Left forelimb (tissue), 1 donor: ENCODE data around the gene HLA-DQA1.
"Not testable (repeated sequence)": the region's sequence is repeated elsewhere in the genome, so short reads cannot be mapped to it uniquely, and the experiment has no call there.

Experiments used
- DNase-seq: peaks from one replicate; pipeline ENCODE4 v3.0.0-alpha.2; 2018; ENCODE audit warnings: low spot score

The HLA-DQA1 gene

DNA sequence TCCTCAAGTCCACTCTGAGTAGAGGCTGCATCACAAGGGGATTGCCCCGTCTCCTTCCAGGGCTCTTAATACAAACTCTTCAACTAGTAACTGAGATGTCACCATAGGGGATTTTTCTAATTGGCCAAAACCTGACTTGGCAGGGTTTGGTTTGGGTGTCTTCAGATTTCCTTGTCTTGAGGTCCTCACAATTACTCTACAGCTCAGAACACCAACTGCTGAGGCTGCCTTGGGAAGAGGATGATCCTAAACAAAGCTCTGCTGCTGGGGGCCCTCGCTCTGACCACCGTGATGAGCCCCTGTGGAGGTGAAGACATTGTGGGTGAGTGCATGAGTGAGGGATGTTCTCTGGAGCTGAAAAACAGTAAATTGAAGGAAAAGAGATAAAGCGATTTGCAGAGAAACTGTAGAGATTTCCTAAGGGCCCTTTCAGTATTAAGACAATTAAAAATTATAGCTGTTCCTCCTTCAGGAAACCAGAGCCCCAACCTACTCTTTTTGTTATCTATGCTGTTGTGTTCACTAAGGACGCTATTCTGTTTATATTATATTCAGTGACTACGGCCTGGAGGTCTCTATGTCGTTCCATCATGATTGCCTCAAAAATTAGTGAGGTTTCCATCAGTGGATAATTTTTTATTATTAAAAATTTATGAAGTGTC is at the start of gene HLA-DQA1:
TSS of gene HLA-DQA1 (plus strand) at position 188 of the 662 bp plus-strand sequence. CDS start at position 241, 53 bp downstream.
- no peak for DNase-seq

GRCh38 chr6:32588156-32588555 is 49.0 kb upstream of the HLA-DQA1 start:
- DNase-seq = no peak

DNA sequence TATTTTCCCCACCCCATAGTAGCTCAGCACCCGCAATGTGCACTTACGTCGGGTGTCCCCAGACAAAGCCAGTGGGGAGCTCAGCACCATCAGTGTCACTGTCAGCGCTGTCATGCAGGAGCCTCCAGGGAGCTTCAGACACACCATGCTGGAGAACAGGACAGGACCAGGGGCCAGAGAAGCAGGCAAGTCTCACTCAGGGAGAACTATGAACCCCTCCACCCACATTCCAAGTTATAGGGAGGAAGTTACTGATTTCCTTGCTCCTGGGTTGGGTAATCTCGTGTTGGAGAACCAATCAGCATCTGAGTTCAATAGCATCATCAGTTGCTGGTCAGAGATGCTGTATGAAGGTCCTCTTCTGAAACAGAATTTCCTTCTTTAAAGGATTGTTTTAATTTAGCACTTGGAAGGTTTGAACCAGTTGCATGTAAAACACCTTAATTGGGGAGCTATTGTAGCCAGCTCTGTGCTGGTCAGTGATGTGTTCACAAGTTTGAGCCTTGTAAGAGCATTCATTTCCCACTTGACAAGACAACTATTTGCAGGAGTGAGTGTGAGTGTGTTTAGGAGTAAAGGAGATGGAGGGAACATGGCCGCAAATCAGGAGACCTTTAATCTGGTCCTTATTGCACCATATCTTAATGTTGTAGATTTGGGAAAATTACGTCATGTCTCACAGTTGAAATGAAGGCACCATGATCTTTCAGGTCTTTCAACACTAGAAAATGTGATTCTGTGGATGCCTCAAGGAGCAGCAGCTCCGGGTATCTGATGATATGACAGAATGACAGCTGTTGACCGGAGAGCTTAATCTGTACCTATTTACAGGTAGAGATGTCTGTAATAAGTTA is 47.4 kb upstream of the HLA-DQA1 start, which contains the start of gene HLA-DRB1:
TSS of gene HLA-DRB1 (minus strand) at position 253 of the 854 bp plus-strand sequence. CDS start at position 147, 106 bp downstream.
- DNase-seq = no peak

DNA sequence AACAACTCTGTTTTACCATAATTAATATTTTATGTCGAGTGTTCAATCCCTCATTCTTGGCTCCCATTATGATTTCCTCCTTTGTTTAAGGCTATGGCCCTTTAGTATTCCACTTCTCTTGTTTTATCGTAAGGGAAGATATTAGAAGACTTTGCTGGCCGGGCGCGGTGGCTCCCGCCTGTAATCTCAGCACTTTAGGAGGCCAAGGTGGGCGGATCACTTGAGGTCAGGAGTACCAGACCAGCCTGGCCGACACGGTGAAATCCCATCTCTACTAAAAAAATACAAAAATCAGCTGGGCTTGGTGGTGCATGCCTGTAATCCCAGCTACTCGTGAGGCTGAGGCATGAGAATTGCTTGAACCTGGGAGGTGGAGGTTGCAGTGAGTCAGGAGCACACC is 46.5 kb upstream of the HLA-DQA1 start:
- DNase-seq = not testable (repeated sequence)

DNA sequence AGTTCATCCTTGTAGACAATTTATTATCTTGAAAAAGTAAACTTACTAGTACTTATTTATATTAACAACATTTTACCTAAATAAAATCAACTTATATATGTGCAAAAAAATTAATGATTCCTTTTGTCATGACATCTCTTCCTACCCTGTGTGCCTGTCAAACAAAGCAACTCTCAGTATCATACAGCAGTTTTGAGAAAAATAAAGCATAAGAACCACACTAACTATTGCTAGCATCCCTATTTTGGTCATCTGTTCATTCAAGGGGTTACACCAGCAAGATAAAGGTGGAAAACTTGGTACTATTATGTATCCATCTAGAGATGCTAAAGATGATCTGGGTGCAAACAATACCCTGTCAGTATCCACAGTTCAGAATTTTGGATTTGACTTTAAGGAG is 40.2 kb upstream of the HLA-DQA1 start:
- no peak for DNase-seq

- DNase-seq = no peak
Measured at GRCh38 chr6:32602383-32602782, 34.8 kb upstream of the HLA-DQA1 start.

GRCh38 chr6:32603222-32603621 is 34.0 kb upstream of the HLA-DQA1 start:
- no peak for DNase-seq

DNA sequence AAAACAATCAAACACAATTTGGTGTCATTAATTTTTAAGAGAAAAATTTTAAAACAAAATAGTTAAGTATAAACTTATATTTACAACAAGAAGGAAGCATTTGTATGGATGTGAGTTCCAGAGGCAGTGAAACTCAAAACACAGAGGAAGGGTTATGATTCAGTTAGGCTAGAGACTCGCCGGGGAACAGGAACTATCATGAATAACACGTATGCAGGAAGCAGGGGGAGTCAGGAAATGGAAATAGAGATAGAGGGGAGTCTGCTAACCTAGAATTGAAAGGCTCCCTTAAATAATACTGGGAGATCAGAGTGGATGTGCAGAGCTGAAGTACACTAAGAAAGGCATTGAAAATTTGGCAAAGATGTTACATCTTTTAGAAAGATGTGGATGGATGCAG is 33.3 kb upstream of the HLA-DQA1 start:
- no peak for DNase-seq

GRCh38 chr6:32604434-32604877 is 32.8 kb upstream of the HLA-DQA1 start:
- DNase-seq = no peak

- no peak for DNase-seq
Measured at GRCh38 chr6:32607263-32607987, 29.8 kb upstream of the HLA-DQA1 start.

DNA sequence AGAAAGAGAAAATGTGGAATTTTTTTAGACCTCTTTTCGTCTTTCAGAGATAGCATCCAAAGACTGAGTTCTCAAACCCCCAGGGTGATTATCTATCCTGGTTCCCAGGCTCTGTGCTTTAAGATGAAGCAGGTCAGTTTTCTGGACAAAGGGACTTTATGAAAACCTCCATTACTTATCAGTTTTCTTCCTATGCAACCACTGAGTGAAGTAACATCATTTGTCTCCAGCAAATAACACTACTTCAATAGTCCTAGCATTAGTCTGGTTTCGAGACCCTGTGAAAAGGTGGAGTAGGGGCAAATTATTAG is 29.3 kb upstream of the HLA-DQA1 start:
- DNase-seq = no peak

DNA sequence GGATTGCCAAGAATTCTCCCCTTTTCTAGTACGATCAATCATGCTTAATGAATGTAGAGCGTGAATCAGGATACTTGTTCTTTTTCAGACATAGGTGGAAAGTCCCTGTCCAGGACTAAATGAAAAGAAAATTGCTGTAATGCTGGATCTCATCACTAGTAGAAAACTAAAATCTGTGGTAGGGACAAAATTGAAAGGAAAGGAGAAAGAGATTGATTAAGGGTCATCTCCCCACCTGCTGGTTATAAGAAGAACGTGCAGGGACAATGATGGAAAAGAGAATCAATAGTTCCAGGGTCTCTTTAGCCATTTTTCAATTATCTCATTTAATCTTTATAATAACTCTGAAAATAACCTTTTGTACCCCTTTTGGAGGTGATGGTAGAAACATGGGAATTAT is 28.8 kb upstream of the HLA-DQA1 start:
- DNase-seq = no peak

DNA sequence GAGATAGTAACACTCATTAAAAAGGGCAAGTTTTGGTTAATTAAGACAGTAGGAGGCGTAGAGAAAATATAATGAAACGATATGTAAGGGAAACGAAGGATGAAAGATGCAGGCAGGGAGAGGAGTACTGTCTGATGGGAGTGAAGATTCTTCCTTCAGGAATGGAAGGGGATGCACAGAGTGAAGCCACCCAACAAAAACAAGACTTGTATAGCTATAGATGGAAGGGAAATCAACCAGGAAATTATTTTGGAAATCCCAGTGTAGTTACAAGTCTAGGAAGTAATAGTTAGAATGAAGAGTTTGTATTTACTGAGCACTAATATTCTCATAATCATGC is 27.8 kb upstream of the HLA-DQA1 start:
- no peak for DNase-seq

DNA sequence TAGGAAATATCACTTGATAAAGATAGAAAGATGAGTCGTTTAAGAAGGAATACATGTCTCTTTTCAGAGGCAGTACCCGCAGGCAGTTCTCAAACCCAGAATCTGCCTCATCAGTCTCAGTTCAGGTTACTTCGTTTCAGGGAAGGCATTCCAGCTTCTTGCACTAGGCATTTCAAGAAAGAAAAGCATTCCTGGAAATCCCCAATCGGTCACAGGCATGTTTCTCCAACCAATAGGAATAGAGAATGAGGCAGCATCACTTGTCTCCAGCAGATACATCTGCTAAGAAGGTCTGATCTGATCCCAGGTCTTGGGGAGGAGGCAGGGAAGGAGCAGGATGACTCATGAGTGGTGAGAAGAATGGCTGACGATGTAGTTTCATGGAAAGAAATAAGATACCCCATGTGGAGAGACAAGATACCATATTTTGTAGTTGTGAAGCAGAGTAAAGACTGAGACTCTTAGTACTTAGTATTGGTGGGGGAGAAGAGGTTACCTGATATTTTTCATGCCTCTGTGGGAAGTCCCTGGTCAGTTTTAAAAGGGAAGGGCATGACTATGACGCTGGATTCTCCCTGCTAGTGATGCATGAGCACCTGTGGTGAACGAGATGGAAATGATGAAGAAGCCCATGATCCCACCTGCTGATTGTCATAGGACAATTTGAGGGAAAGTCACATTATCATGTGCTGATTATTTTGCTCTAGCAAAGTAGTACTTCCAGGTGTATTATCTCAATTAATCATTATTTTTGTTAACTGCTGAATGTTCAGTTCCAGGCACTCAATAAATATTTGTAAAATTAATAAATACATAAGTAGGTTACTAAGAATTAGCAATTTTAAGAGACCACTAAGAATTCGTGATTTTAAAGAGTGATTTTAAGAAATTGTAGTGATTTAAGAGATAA is 27.2 kb upstream of the HLA-DQA1 start:
- no peak for DNase-seq

- no peak for DNase-seq
Measured at GRCh38 chr6:32610682-32611296, 26.4 kb upstream of the HLA-DQA1 start.

GRCh38 chr6:32613475-32613874 is 23.7 kb upstream of the HLA-DQA1 start:
- DNase-seq = no peak

GRCh38 chr6:32614366-32615081 is 22.7 kb upstream of the HLA-DQA1 start:
- no peak for DNase-seq

- no peak for DNase-seq
Measured at GRCh38 chr6:32615885-32616532, 21.2 kb upstream of the HLA-DQA1 start.

DNA sequence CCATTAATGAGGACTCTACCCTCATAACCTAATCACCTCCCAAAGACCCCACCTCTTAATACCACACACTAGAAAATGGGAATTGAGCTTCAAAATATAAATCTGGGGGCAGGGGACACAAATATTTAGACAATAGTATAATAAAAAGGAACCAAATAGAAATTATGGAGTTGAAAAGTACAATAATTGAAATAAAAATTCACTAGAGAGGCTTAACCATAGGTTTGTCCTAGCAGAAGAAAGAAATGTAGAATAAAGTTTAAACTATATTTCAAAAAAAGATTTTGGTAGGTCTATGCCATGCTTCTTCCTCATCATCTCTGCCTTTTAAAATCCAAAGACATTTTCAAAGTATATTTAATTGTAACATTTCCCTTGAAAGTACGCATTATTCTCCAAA is 19.5 kb upstream of the HLA-DQA1 start:
- DNase-seq = no peak

DNA sequence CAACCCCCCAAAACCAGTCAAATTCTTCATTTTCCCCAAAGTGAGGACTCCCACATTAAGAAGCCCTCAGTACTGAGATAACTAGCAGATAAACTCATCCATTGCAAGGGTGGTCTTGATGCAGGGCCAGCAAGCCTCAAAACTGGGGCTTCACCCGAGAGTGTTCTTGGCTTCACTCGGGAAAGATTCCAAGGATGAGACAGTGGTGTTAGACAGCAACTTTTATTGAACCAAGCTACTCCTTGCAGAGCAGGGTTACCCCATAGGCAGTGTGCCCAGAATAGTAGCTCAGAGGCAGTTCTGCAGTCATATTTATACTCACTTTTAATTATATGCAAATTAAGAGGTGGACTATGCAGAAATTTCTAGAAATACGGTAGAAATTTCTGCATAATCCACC is 15.8 kb upstream of the HLA-DQA1 start:
- DNase-seq = no peak
